B cell (primary cell): ENCODE results near the gene ARHGAP1. TPM values are rescaled to one million over a fixed set of nuclear protein-coding genes. Genes with fewer than 3 reads are reported as not detected.

Source experiments
- ATAC-seq: fragments of 200-7000 bp; cut with Tn5 transposase; one replicate; pipeline ENCODE4 v1.10.0; 2021; ENCODE audit warnings: low read depth, mild to moderate bottlenecking, moderate number of reproducible peaks, moderate library complexity
- CTCF ChIA-PET: fragments of 350-600 bp; sonication (Branson Sonifier 250); formaldehyde crosslinking; loops from one replicate; lab custom pipeline; 2021; ENCODE audit warnings: antibody characterized with exemption, inconsistent platforms; lab: Charles Lee
- POLR2A ChIA-PET: fragments of 350-600 bp; sonication (Branson Sonifier 250); formaldehyde crosslinking; loops from one replicate; lab custom pipeline; 2021; ENCODE audit warnings: antibody characterized with exemption; lab: Charles Lee
- DNase-seq: peaks from one replicate; pipeline ENCODE4 v3.0.0; 2013
- H2AFZ ChIP-seq: 2 replicates; pipeline ENCODE4 v1.6.1; 2012; ENCODE audit warnings: mild to moderate bottlenecking, low read depth, low read length; ENCODE audit not compliant: insufficient read depth, poor library complexity, severe bottlenecking
- H3K27ac ChIP-seq, 2 donors: 1 replicate in 1 of 2; 2 replicates in 1 of 2; pipeline ENCODE4 v1.5.1; 2012 to 2013; ENCODE audit warnings: low read length in 2 of 2, mild to moderate bottlenecking in 2 of 2, moderate library complexity in 1 of 2
- H3K27me3 ChIP-seq, 4 experiments: fragments of 200-600 bp in 1 of 4; sonication (generic) in 1 of 4; replicated peaks in 1 of 4; 1 replicate in 2 of 4; 2 replicates in 2 of 4; pipeline versions ENCODE4 v1.6.1 to v1.7.0; 2013 to 2016; ENCODE audit warnings: low read length in 3 of 4, mild to moderate bottlenecking in 2 of 4, mixed read lengths in 1 of 4, moderate library complexity in 1 of 4; ENCODE audit not compliant: insufficient read depth in 4 of 4, control insufficient read depth in 3 of 4; ENCODE audit errors: control extremely low read depth in 1 of 4
- H3K36me3 ChIP-seq, 2 experiments: replicated peaks in 1 of 2; 1 replicate in 1 of 2; 2 replicates in 1 of 2; pipeline versions ENCODE4 v1.6.1 to v1.7.1; 2013; ENCODE audit warnings: low read length in 1 of 2; ENCODE audit not compliant: insufficient read depth in 2 of 2, control insufficient read depth in 1 of 2; ENCODE audit errors: control extremely low read depth in 1 of 2, extremely low read depth in 1 of 2
- H3K4me1 ChIP-seq, 2 donors: fragments of 200-600 bp in 1 of 2; sonication (generic) in 1 of 2; 1 replicate in 1 of 2; 2 replicates in 1 of 2; pipeline versions ENCODE4 v1.5.1 to v1.6.1; 2013 to 2017; ENCODE audit warnings: low read length in 2 of 2; ENCODE audit not compliant: control insufficient read depth in 2 of 2, insufficient read depth in 2 of 2
- H3K4me2 ChIP-seq: replicated peaks from 2 replicates; pipeline ENCODE3; 2012; ENCODE audit warnings: mild to moderate bottlenecking, low read depth, low read length; ENCODE audit not compliant: poor library complexity, severe bottlenecking
- H3K4me3 ChIP-seq, 5 experiments: fragments of 200-600 bp in 1 of 5; sonication (generic) in 1 of 5; 1 replicate in 3 of 5; 2 replicates in 2 of 5; pipeline versions ENCODE4 v1.5.1 to v1.7.0; 2011 to 2016; ENCODE audit warnings: low read length in 4 of 5, mild to moderate bottlenecking in 4 of 5, low read depth in 2 of 5, control low read depth in 1 of 5, moderate library complexity in 1 of 5; ENCODE audit not compliant: insufficient read depth in 1 of 5; ENCODE audit errors: control extremely low read depth in 1 of 5, extremely low read depth in 1 of 5
- H3K79me2 ChIP-seq: fragments of 200-600 bp; sonication (generic); one replicate; pipeline ENCODE4 v1.6.0; 2016; ENCODE audit warnings: low read length; ENCODE audit not compliant: control insufficient read depth, insufficient read depth
- H3K9ac ChIP-seq: fragments of 200-600 bp; sonication (generic); 2 replicates; pipeline ENCODE4 v1.6.1; 2017; ENCODE audit warnings: mild to moderate bottlenecking, low read length, moderate library complexity
- H3K9me3 ChIP-seq, 3 donors: one replicate each; pipeline versions ENCODE4 v1.6.1 to v1.7.1; 2013; ENCODE audit warnings: low read length in 2 of 3; ENCODE audit not compliant: control insufficient read depth in 2 of 3, insufficient read depth in 1 of 3; ENCODE audit errors: control extremely low read depth in 1 of 3
- H4K20me1 ChIP-seq: 2 replicates; pipeline ENCODE4 v1.6.0; 2012; ENCODE audit warnings: mild to moderate bottlenecking, low read length; ENCODE audit not compliant: insufficient read depth, control insufficient read depth, poor library complexity, severe bottlenecking
- H3K27ac Mint-ChIP-seq: one replicate; pipeline ENCODE4 v1.8.0; 2021; ENCODE audit warnings: mixed read lengths
- H3K27me3 Mint-ChIP-seq: one replicate; pipeline ENCODE4 v1.8.0; 2021; ENCODE audit warnings: mixed read lengths
- H3K4me1 Mint-ChIP-seq: one replicate; pipeline ENCODE4 v1.8.0; 2021; ENCODE audit warnings: mixed read lengths
- H3K4me3 Mint-ChIP-seq: one replicate; pipeline ENCODE4 v1.8.0; 2021; ENCODE audit warnings: mixed read lengths
- H3K9me3 Mint-ChIP-seq: one replicate; pipeline ENCODE4 v1.8.0; 2022; ENCODE audit warnings: mixed read lengths; ENCODE audit not compliant: insufficient read depth
- EZH2 ChIP-seq: IDR thresholded peaks from 2 replicates; pipeline ENCODE4 v1.6.1; 2012; ENCODE audit warnings: borderline replicate concordance, low read depth, mild to moderate bottlenecking, moderate library complexity, low read length; ENCODE audit not compliant: insufficient read depth, poor library complexity, severe bottlenecking
- WGBS: methylation state at CpG from one replicate; pipeline ENCODE4 v1.1.5; 2013; ENCODE audit warnings: missing lambda C conversion rate; ENCODE audit not compliant: insufficient coverage; 5-methylcytosine and 5-hydroxymethylcytosine counted together
- intact Hi-C: fragments of 100-400 bp; cut with micrococcal nuclease; formaldehyde crosslinking; loops from one replicate; pipeline ENCODE4 v1.10.0; 2022
- polyA plus RNA-seq: library from polyadenylated mRNA; depleted of rRNA; stranded (reverse); fragments of >200 nt; gene quantifications from 2 replicates; pipeline ENCODE4 v1.2.3, GENCODE V29; 2012
- total RNA-seq, 2 donors: library from RNA; stranded (reverse); fragments of 120-200 nt in 1 of 2; gene quantifications; 1 replicate in 1 of 2; 2 replicates in 1 of 2; pipeline versions ENCODE4 v1.2.3 to v1.2.4, GENCODE V29; 2013 to 2022
- TF ChIP-seq, protein P1 (sequence below): fragments of 200-600 bp; IDR thresholded peaks from one replicate; pipeline ENCODE4 v1.8.0; 2022; ENCODE audit warnings: antibody characterized with exemption, mild to moderate bottlenecking

The ARHGAP1 gene
- total and polyA plus RNA-seq, 2 donors (not counting 1 experiment from before 2014, with no cell fraction given): 33.9 to 55.0 TPM

DNA sequence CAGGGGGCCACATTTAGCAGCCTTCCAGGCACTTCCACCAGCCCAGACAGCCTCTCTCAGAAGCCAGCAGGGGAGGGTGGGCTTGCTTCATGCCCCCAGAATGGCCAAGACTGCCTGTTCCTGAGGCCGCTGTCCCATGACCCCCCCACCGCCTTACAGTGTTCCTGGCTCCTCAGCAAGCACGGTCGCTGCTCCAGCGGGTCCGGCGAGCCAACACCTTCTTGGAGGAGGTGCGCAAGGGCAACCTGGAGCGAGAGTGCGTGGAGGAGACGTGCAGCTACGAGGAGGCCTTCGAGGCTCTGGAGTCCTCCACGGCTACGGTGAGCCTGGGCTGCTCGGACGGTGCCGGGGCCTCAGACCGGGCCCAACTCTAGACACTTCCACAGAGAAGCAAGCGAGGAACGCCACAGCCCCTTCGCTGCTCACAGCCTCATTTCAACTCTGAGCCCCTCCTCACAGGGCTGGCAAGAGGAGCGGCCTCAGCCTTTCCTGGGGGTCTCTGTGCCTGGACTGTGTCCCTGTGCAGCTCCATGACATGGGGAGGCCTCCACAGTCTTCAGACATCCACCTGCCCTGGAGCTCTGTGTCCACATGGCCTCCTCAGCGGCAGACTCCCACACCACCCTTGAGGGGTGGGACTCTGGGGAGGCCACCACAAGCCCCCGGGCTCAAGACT is 19.3 kb upstream of the ARHGAP1 start:
- peaks cover 3% of the 10 kb centered on the region for H3K27me3 Mint-ChIP-seq
- ATAC-seq: no peak
- no peaks in the 10 kb centered on the region for H3K27me3 ChIP-seq
- no peaks in the 10 kb centered on the region for H3K4me1 Mint-ChIP-seq
- TF ChIP-seq EZH2: no peak
- no peaks in the 10 kb centered on the region for H3K36me3 ChIP-seq
- no peak for DNase-seq
- H2AFZ ChIP-seq: no peak overlapping the region
- no peak overlapping the region for H3K9ac ChIP-seq
- 93% methylated on average over 25 of the region's 25 CpGs for WGBS
- CTCF ChIA-PET: no interaction called here
- no peak overlapping the region for H3K4me2 ChIP-seq
- no peak overlapping the region for H3K4me3 Mint-ChIP-seq
- no peak overlapping the region for H3K27ac ChIP-seq
- H3K9me3 ChIP-seq: no peaks in the 10 kb centered on the region
- H4K20me1 ChIP-seq: no peaks in the 10 kb centered on the region
- H3K4me1 ChIP-seq: no peaks in the 10 kb centered on the region
- H3K4me3 ChIP-seq: no peak overlapping the region
- no peaks in the 10 kb centered on the region for H3K9me3 Mint-ChIP-seq
- H3K79me2 ChIP-seq: no peaks in the 10 kb centered on the region
- H3K27ac Mint-ChIP-seq: no peak overlapping the region
- intact Hi-C loops: no loop called here
- POLR2A ChIA-PET: no interaction called here

DNA sequence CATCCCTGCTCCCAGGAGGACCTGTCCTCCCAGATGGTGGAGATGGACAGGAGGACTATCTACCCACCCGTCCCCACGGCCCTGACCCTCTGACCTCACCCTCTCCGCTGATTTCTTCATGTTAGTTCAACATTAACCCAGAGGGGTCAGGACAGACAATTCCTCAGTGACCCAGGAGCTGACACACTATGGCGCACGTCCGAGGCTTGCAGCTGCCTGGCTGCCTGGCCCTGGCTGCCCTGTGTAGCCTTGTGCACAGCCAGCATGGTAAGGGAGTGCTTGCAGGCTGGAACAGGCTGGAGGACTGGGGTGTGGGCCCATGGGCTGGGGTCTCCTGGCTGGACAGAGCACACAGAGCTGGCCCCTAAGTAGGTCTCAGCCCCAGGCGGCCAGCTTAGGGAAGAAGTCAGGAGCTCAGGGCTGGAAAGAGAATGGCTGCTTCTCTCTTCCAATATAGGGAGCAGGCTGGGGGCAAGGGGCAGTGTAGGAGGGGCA is 18.7 kb upstream of the ARHGAP1 start, which contains the start of gene F2:
Gene F2 (plus strand): TSS at position 166 of the 495 bp plus-strand sequence. CDS start 23 bp downstream, at position 189.
- Mint-ChIP-seq H3K9me3 (no peaks in the 10 kb centered on the region), H3K27me3 (peaks cover 3% of the 10 kb centered on the region), H3K4me3 (no peak within 1 kb of the TSS), H3K4me1 (no peaks in the 10 kb centered on the region), H3K27ac (no peak within 1 kb of the TSS)
- POLR2A ChIA-PET: no interaction called here
- no peak for DNase-seq
- Histone ChIP-seq H3K4me1 (no peaks in the 10 kb centered on the region), H3K27ac (no peak within 1 kb of the TSS), H2AFZ (no peak within 1 kb of the TSS), H3K27me3 (no peaks in the 10 kb centered on the region), H3K36me3 (no peaks in the 10 kb centered on the region), H3K4me2 (no peak within 1 kb of the TSS), H4K20me1 (no peaks in the 10 kb centered on the region), H3K9ac (no peak within 1 kb of the TSS), H3K4me3 (no peak within 1 kb of the TSS), H3K9me3 (no peaks in the 10 kb centered on the region), H3K79me2 (no peaks in the 10 kb centered on the region)
- CTCF ChIA-PET: no interaction called here
- 98% methylated on average over 7 of the region's 7 CpGs for WGBS
- TF ChIP-seq EZH2: no peak
- TF ChIP-seq, protein P1, sequence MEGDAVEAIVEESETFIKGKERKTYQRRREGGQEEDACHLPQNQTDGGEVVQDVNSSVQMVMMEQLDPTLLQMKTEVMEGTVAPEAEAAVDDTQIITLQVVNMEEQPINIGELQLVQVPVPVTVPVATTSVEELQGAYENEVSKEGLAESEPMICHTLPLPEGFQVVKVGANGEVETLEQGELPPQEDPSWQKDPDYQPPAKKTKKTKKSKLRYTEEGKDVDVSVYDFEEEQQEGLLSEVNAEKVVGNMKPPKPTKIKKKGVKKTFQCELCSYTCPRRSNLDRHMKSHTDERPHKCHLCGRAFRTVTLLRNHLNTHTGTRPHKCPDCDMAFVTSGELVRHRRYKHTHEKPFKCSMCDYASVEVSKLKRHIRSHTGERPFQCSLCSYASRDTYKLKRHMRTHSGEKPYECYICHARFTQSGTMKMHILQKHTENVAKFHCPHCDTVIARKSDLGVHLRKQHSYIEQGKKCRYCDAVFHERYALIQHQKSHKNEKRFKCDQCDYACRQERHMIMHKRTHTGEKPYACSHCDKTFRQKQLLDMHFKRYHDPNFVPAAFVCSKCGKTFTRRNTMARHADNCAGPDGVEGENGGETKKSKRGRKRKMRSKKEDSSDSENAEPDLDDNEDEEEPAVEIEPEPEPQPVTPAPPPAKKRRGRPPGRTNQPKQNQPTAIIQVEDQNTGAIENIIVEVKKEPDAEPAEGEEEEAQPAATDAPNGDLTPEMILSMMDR: no peak
- no peak for ATAC-seq
- intact Hi-C loops: no loop called here
